Bladder microvascular endothelial cell (primary cell): ENCODE data around the gene PREP. TPM values are rescaled to one million over a fixed set of nuclear protein-coding genes. Genes with fewer than 3 reads are reported as not detected.

Experiments used
- total RNA-seq: library from RNA; depleted of rRNA; stranded (reverse); fragments of >200 nt; gene quantifications from 2 replicates; pipeline ENCODE4 v1.2.3, GENCODE V29; 2014

PREP gene
- 14.6 and 59.5 TPM in 2 replicates for total RNA-seq

DNA sequence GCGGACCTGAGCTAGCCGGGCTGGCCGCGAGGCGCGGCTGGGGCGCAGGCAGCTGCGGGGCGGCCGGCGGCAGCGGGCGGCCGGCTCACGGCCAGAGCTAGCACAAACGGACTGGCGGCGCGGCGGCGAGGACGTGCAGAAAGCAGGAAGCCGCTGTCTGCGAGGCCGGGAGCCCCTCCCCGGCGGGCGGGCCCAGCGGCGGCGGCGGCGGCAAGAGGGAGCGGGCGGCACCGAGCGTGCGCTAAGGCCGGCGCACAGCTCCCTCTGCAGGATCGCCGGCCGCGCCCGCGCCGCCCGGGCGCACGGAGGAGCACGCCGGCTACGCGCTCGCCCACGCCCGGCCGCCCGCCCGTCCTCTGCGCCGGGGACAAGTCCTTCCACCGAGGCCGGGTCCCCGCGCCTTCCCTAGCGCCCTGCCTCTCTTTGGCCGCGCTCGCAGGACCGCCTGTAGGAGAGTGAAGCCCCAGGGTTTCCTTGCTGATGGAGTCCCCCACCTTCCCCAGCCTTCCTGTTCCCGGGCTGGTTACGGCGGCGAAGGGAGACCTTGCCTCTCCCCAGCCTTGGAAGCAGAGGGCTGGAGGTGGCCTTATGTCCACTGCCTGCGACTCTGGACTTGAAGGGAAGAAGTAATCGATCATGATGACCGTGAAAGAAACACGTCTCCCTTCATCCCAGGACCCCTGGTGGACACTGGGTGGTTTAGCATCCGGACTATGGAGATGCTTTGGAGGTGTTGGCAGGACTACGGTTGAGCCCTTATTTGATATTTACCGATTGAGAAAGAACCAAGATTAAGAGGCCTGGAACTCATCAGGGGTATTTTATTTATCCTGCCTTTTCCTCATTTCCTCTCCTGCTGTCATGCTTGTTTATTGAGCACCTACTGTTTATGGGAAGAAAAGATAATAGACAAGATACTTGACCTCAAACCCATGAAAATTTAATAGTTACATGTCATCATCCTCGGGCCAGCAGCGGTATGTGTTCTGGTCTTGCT, at the start of gene PREP:
Gene PREP, minus strand, starts transcription at position 144 of the 997 bp plus-strand sequence. CDS start 191 bp downstream, outside the sequence.

Other genes with a start within 250 kb of the PREP start
- 0.49 and 0.82 TPM in 2 replicates for gene POPDC3, start 223.1 kb downstream of the PREP start, total RNA-seq